ENCODE data around the gene TOMM6. TPM values are rescaled to one million over a fixed set of nuclear protein-coding genes. Genes with fewer than 3 reads are reported as not detected.

Gene TOMM6
- total RNA-seq, 1 donor, result 131 TPM

DNA sequence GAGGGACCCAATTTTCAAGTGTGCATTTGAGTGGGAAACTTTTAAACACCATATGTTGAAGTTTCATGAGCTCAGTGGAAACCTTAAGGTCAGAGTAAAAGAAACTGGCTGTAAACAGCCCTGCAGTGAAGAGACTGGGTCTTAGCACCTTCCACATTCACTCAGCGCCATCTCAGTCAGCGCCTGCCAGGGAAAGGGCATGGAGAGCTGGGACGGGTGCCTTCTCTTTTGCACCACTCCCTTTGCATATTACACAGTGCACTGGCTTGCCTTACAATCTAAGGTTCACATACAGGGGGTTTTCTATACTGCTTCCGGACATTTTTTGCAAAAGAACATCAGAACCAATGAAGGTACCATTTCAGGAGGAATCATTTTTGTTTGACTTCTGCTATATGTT, 4.5 kb downstream of the TOMM6 start:
- TF ChIP-seq, protein P1, sequence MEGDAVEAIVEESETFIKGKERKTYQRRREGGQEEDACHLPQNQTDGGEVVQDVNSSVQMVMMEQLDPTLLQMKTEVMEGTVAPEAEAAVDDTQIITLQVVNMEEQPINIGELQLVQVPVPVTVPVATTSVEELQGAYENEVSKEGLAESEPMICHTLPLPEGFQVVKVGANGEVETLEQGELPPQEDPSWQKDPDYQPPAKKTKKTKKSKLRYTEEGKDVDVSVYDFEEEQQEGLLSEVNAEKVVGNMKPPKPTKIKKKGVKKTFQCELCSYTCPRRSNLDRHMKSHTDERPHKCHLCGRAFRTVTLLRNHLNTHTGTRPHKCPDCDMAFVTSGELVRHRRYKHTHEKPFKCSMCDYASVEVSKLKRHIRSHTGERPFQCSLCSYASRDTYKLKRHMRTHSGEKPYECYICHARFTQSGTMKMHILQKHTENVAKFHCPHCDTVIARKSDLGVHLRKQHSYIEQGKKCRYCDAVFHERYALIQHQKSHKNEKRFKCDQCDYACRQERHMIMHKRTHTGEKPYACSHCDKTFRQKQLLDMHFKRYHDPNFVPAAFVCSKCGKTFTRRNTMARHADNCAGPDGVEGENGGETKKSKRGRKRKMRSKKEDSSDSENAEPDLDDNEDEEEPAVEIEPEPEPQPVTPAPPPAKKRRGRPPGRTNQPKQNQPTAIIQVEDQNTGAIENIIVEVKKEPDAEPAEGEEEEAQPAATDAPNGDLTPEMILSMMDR (IDR thresholded peaks at IDR 0.05; ENCODE audit: insufficient read depth, low read length), result no peak
- DNase-seq (ENCODE audit: low read depth), result no peak
- H3K4me3 ChIP-seq (ENCODE audit: low read depth, low read length), result no peak overlapping the region

DNA sequence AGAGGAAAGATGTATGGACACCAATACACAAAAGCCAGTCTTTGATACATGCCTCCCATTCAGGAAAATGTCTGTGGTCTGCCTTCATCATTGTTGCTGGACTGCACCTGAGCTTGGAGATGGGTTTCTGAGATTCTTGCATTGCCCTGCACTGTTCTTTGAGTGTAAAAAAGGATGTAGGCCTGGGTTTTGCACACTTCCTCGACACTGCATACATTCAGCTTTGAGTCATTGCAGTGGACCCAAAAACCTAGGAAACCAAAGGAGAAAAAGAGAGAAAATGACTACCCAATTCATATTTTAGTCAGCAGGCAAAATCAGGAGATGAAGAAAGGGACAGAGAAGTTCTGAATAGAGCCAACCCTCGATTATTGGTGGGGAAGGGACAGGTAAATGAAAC, 9.0 kb downstream of the TOMM6 start:
- DNase-seq (ENCODE audit: low read depth), result no peak
- H3K4me3 ChIP-seq (ENCODE audit: low read depth, low read length), result no peak overlapping the region
- TF ChIP-seq, protein P1 (IDR thresholded peaks at IDR 0.05; ENCODE audit: insufficient read depth, low read length), result no peak

DNA sequence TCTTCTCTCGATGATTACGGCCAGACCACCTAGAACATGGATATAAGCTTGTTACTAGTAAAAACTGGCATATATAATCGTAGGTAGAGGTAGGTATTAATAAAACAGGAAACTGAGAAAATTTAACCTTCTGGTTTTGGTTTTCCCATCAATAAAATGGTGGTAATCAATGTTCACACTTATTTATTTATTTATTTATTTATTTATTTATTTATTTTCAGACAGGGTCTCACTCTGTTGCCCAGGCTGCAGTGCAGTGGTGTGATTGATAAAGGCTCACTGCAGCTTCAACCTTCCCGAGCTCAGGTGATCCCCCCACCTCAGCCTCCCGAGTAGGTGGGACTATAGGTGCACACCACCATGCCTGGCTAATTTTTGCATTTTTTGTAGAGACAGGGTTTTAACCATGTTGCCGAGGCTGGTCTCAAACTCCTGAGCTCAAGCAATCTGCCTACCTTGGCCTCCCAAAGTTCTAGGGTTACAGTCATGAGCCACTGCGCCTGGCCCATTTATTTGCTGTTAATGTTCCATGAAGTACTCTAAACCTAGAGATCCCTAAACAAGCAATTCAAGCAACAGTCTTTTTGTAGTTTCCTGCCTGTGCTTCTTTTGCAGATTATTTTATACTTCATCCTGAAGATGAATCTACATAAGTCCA, 11.5 kb downstream of the TOMM6 start:
- DNase-seq (ENCODE audit: low read depth), result no peak
- no peak overlapping the region for H3K4me3 ChIP-seq (ENCODE audit: low read depth, low read length)
- TF ChIP-seq, protein P1 (IDR thresholded peaks at IDR 0.05; ENCODE audit: insufficient read depth, low read length), result no peak

DNA sequence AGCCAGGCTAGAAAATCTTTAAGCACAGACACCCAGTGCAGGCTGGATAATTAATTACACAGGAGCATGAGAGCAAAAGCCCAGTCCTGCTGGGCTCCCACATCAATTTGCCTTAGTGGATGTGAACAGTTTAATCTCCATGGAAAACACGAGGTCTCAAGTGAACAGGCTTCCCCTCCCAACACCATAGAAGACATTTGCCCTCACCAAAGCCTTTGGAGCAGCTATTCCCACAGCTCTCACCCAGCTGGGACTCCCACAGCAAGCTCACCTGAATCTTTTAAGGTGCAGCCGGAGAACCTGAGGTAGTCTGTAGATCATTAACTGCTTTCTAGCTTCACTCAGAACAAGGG, 12.0 kb downstream of the TOMM6 start:
- DNase-seq (ENCODE audit: low read depth), result no peak
- TF ChIP-seq, protein P1 (IDR thresholded peaks at IDR 0.05; ENCODE audit: insufficient read depth, low read length), result no peak
- H3K4me3 ChIP-seq (ENCODE audit: low read depth, low read length), result no peak overlapping the region

DNA sequence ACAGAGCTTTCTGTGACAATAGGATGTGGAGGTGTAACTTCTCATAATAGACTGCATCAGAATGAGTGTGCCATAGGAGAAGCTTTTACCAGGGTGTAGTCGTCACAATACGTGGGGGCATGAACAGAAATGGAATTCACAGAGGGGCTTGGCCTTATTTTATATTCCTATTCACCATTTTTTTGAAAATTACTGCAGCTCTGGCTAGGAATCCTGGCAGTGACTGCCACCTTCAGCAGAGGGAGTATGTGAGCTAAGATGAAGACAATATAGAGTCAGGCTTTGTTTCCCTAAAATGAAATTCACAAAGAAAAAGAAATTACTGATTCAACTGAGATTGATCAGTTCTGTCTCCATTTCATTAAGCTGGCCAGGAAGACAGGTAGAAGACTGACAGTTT, 13.9 kb downstream of the TOMM6 start:
- no peak overlapping the region for H3K4me3 ChIP-seq (ENCODE audit: low read depth, low read length)
- TF ChIP-seq, protein P1 (IDR thresholded peaks at IDR 0.05; ENCODE audit: insufficient read depth, low read length), result peak; percentile 75
- DNase-seq (ENCODE audit: low read depth), result peak; percentile 41

DNA sequence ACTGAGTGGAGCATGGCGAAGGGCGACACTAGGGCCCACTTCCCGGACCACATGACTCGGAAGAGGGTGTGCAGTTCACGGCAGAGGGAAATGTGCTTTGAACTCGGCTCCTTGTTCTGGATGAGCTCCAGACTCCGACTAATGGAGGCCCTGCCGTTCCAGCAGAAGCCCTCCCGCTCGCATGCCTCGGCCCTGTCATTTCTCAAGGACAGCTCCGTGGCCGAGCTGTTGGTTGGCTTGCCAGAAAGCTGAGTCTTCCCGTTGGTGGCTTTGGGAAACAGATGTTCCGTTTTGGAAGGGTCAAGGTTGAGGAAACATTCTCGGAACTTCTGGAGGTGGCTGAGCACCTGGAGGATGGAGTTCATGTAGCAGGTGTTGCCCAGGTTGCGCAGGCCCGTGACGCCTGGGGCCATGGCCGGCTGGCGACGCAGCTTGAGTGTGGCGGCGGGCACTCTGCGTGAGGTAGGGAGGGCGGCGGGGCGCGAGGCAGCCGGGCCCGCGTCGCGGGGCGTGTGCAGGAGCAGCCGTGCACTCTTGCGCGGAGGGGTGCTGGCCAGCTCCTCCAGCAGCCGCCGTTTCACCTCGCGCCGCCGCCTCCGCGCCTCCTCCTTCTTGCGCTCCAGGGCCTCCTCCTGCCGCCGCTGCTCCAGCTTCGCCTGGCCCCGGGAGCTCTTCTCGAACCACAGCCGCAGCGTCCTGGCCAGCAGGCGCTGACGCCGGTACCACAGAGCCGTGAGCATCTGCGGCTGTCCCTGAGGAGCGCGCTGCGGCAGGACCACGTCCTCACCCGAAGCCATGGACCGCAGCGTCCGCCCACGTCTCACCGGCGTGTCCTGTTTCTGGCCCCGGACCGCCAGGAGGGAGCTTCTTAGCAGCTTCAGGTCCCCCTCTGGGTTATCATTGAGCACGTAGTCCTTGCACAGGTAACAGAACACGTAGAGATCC, 18.6 kb downstream of the TOMM6 start:
- no peak for DNase-seq (ENCODE audit: low read depth)
- TF ChIP-seq, protein P1 (IDR thresholded peaks at IDR 0.05; ENCODE audit: insufficient read depth, low read length), result no peak
- no peak overlapping the region for H3K4me3 ChIP-seq (ENCODE audit: low read depth, low read length)

All from fibroblast of the aortic adventitia (primary cell).